Upper lobe of left lung (tissue), 6 donors: ENCODE data around the gene OR56A3. TPM values are rescaled to one million over a fixed set of nuclear protein-coding genes. Genes with fewer than 3 reads are reported as not detected.

ENCODE experiments used
- ATAC-seq, 2 donors: fragments of 200-7000 bp; cut with Tn5 transposase; one replicate each; pipeline ENCODE4 v1.9.1; 2022; ENCODE audit warnings: mild to moderate bottlenecking in 2 of 2, moderate library complexity in 2 of 2; ENCODE audit not compliant: low FRiP score in 2 of 2
- DNase-seq, 2 donors: peaks; one replicate each; pipeline ENCODE4 v3.0.0-alpha.2; 2019 to 2020
- H3K27ac ChIP-seq, 4 donors: fragments of 200-600 bp; sonication (generic); one replicate each; pipeline ENCODE4 v1.5.1; 2016 to 2019
- H3K27me3 ChIP-seq, 4 donors: fragments of 200-600 bp; sonication (generic); one replicate each; pipeline ENCODE4 v1.5.1; 2017 to 2019
- H3K36me3 ChIP-seq, 4 donors: fragments of 200-600 bp; sonication (generic); one replicate each; pipeline ENCODE4 v1.5.1; 2016 to 2019
- H3K4me1 ChIP-seq, 4 donors: fragments of 200-600 bp; sonication (generic); one replicate each; pipeline ENCODE4 v1.5.1; 2018 to 2019
- H3K4me3 ChIP-seq, 4 donors: fragments of 200-600 bp; sonication (generic); one replicate each; pipeline ENCODE4 v1.5.1; 2017 to 2019; ENCODE audit warnings: mild to moderate bottlenecking in 2 of 4, moderate library complexity in 1 of 4
- H3K9me3 ChIP-seq, 4 donors: fragments of 200-600 bp; sonication (generic); one replicate each; pipeline ENCODE4 v1.5.1; 2018 to 2019
- EP300 ChIP-seq, 4 donors: sonication (generic); formaldehyde crosslinking; IDR thresholded peaks; one replicate each; pipeline ENCODE4 v1.5.1; 2017; ENCODE audit warnings: antibody characterized with exemption in 4 of 4, control low read depth in 2 of 4
- POLR2A ChIP-seq, 4 donors: fragments of 450-650 bp; IDR thresholded peaks; one replicate each; pipeline ENCODE4 v1.5.1; 2016 to 2017; ENCODE audit warnings: antibody characterized with exemption in 4 of 4, mild to moderate bottlenecking in 2 of 4
- POLR2AphosphoS5 ChIP-seq, 2 donors: sonication (generic); formaldehyde crosslinking; IDR thresholded peaks; one replicate each; pipeline ENCODE4 v1.5.1; 2017; ENCODE audit warnings: antibody characterized with exemption in 2 of 2
- WGBS, 2 donors: methylation state at CpG; one replicate each; pipeline ENCODE4 v1.1.5; 2017 to 2018; 5-methylcytosine and 5-hydroxymethylcytosine counted together
- total RNA-seq, 6 donors: library from RNA; depleted of rRNA in 4 of 6; stranded (reverse); fragments of >200 nt in 4 of 6; gene quantifications; one replicate each; pipeline versions ENCODE4 v1.1.0 to v1.2.1, GENCODE V29; 2016 to 2021
- TF ChIP-seq, protein P1 (sequence below), 6 experiments: fragments of 450-650 bp in 4 of 6; fragments of 200-600 bp in 2 of 6; sonication (generic) in 2 of 6; IDR thresholded peaks; one replicate each; pipeline ENCODE4 v1.5.1; 2016 to 2019; ENCODE audit warnings: antibody characterized with exemption in 6 of 6
- donor health status: DM: no; HTN: no; CAD: no; lungs with moderate emphysema.
- donor health status: DM: no; HTN: yes; CAD: no; lungs with severe emphysema.

OR56A3 gene, protein sequence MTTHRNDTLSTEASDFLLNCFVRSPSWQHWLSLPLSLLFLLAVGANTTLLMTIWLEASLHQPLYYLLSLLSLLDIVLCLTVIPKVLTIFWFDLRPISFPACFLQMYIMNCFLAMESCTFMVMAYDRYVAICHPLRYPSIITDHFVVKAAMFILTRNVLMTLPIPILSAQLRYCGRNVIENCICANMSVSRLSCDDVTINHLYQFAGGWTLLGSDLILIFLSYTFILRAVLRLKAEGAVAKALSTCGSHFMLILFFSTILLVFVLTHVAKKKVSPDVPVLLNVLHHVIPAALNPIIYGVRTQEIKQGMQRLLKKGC
- not detected for total RNA-seq

DNA sequence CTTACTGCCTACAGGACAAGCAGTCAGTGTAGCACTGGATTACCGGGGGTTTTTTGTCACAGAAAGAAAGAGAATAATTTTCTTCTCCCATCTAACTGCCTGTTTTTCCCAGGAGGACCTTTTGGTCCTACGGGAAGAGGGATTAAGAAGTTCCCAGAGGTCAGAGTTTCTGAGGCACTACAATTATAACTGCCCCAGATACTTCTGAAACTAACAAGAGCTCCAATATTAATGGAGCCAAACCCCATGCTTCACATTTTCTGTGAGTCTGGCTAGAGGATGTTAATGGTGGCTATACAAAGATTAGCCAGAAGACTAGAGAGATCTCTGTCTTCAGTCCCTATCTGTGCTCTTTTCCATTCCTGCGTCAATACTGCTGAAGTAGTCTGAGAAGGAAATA lies at the start of gene OR56A3:
Gene OR56A3 (plus strand): TSS at position 301 of the 400 bp plus-strand sequence. CDS start 5,096 bp downstream, outside the sequence.
- no peak within 1 kb of the TSS for H3K4me3 ChIP-seq
- ATAC-seq: no peak

DNA sequence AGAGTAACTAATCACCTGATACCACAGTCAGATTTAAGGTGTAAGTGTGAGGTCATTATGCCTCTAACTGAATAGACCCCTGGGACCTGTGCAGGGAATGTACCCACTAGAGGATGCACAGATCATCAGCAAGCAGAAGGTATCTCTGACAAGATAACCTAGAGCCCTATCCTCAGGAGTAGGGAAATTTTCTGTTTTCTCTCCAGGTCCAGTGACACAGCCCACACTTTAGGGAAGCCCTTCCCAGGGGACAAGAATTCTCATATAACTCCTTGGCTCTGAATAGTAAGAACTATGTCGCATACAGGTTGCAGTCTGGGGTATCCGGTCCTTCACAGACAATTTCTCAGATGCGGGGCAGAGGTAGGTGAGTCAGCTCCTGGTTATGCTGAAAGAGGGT lies 49.1 kb upstream of the OR56A3 start, which contains the start of gene OR52E5:
Gene OR52E5 (plus strand): TSS at position 301 of the 400 bp plus-strand sequence. CDS start 7,569 bp downstream, outside the sequence.
- Histone ChIP-seq H3K27me3 (no peaks in the 10 kb centered on the region), H3K4me3 (no peak within 1 kb of the TSS), H3K36me3 (no peaks in the 10 kb centered on the region), H3K9me3 (no peaks in the 10 kb centered on the region), H3K27ac (no peak within 1 kb of the TSS), H3K4me1 (no peaks in the 10 kb centered on the region)
- WGBS, 2 donors: 84 to 88% methylated on average over 3 of the region's 3 CpGs
- DNase-seq: no peak
- ATAC-seq: no peak
- TF ChIP-seq POLR2A (IDR thresholded peaks at IDR 0.05): no peak

More for the DNA sequence above, at the start of gene OR56A3:
- Histone ChIP-seq H3K27me3 (no peaks in the 10 kb centered on the region), H3K27ac (no peak within 1 kb of the TSS), H3K9me3 (no peaks in the 10 kb centered on the region), H3K36me3 (no peaks in the 10 kb centered on the region), H3K4me1 (no peaks in the 10 kb centered on the region)
- TF ChIP-seq, protein P1, sequence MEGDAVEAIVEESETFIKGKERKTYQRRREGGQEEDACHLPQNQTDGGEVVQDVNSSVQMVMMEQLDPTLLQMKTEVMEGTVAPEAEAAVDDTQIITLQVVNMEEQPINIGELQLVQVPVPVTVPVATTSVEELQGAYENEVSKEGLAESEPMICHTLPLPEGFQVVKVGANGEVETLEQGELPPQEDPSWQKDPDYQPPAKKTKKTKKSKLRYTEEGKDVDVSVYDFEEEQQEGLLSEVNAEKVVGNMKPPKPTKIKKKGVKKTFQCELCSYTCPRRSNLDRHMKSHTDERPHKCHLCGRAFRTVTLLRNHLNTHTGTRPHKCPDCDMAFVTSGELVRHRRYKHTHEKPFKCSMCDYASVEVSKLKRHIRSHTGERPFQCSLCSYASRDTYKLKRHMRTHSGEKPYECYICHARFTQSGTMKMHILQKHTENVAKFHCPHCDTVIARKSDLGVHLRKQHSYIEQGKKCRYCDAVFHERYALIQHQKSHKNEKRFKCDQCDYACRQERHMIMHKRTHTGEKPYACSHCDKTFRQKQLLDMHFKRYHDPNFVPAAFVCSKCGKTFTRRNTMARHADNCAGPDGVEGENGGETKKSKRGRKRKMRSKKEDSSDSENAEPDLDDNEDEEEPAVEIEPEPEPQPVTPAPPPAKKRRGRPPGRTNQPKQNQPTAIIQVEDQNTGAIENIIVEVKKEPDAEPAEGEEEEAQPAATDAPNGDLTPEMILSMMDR (IDR thresholded peaks at IDR 0.05): no peak
- TF ChIP-seq EP300 (IDR thresholded peaks at IDR 0.05) (no peak), POLR2AphosphoS5 (IDR thresholded peaks at IDR 0.05) (no peak), POLR2A (IDR thresholded peaks at IDR 0.05) (no peak)
- DNase-seq: no peak
- WGBS, 2 donors: 75 to 84% methylated on average over 3 of the region's 3 CpGs

DNA sequence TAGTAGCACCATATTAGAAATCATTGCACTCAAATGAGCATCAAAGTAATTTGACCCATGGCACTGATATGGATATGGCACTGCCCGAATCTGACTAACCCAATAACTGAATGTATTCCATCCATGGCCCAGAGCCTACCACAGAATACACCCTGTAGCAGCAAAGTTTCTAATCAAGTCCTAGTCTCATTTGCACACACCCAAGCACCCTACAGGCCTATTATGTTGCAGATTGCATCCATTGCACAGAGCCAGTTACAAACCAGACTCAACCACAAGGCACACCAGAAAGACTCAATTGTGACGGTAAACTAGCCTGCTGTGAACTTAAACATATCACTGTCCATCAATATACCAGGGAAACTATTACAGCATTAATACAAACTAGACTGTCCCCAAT lies 42.5 kb upstream of the OR56A3 start:
- no peaks in the 10 kb centered on the region for H3K4me1 ChIP-seq
- TF ChIP-seq POLR2AphosphoS5 (IDR thresholded peaks at IDR 0.05): no peak
- TF ChIP-seq, protein P1 (IDR thresholded peaks at IDR 0.05): no peak
- no peak for TF ChIP-seq EP300 (IDR thresholded peaks at IDR 0.05)
- no peak for TF ChIP-seq POLR2A (IDR thresholded peaks at IDR 0.05)
- 76 to 83% methylated on average over 2 of the region's 2 CpGs for WGBS, 2 donors
- no peak overlapping the region for H3K27ac ChIP-seq
- no peaks in the 10 kb centered on the region for H3K9me3 ChIP-seq
- no peak for ATAC-seq
- no peak overlapping the region for H3K4me3 ChIP-seq
- H3K27me3 ChIP-seq: no peaks in the 10 kb centered on the region
- no peak for DNase-seq
- H3K36me3 ChIP-seq: no peaks in the 10 kb centered on the region

DNA sequence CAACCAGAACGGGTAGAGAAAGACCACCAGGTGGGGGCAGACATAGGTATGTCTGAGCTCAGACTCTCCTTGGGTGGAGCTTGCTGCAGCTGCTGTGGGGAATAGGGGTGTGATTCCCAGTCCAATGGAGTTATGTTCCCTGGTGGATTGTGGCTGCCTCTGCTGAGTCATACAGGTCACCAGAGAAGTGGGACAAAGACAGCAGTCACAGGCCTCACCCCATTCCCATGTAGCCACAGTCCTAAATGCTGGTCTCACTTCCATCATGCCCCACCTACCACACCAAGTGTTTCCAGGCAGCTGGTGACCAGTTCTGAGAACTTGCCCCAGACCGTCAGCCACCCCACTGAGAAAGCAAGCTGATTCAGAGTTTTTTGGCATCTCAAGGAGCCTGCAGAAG lies 31.5 kb upstream of the OR56A3 start:
- Histone ChIP-seq H3K36me3 (no peaks in the 10 kb centered on the region), H3K27me3 (no peaks in the 10 kb centered on the region), H3K4me3 (no peak overlapping the region), H3K4me1 (no peaks in the 10 kb centered on the region), H3K27ac (no peak overlapping the region), H3K9me3 (peaks cover 0 to 6% (median 0%) of the 10 kb centered on the region in 4 donors)
- DNase-seq: no peak
- WGBS, 2 donors: 86 to 100% methylated on average over 1 to 2 of the region's 2 CpGs
- no peak for ATAC-seq
- no peak for TF ChIP-seq POLR2A (IDR thresholded peaks at IDR 0.05)
- TF ChIP-seq, protein P1 (IDR thresholded peaks at IDR 0.05): no peak
- TF ChIP-seq POLR2AphosphoS5 (IDR thresholded peaks at IDR 0.05): no peak
- no peak for TF ChIP-seq EP300 (IDR thresholded peaks at IDR 0.05)

DNA sequence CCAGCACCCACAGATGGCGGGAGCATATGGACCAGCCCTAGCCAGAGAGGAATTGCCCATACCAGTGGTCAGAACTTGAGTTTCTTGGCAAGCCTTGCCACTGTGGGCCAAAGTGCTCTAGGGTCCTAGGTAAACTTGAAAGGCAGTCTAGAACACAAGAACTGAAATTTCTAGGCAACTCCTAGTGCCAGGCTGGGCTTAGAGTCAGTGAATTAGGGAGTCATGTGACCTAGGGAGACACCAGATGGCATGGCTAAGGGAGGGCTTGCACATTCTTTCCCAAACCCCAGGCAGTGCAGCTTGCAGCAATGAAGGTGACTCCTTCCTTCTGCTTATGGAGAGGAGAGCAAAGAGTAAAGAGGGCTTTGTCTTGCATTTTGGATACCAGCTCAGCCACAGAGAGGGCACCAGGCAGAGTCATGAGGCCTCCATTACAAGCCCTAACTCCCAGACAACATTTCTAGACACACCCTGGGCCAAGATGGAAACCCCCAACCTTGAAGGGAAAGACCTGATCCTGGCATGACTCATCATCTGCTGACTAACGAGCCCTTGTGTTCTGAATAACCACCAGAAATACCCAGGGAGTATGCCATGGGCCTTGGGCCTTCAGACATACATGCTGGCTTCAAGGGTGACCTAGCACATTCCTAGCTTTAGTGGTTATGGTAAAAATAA lies 19.2 kb upstream of the OR56A3 start:
- TF ChIP-seq POLR2A (IDR thresholded peaks at IDR 0.05) (no peak), EP300 (IDR thresholded peaks at IDR 0.05) (no peak), POLR2AphosphoS5 (IDR thresholded peaks at IDR 0.05) (no peak)
- TF ChIP-seq, protein P1 (IDR thresholded peaks at IDR 0.05): no peak
- WGBS, 2 donors: 50 to 78% methylated on average over 1 to 2 of the region's 2 CpGs
- Histone ChIP-seq H3K4me3 (no peak overlapping the region), H3K4me1 (no peaks in the 10 kb centered on the region), H3K27me3 (no peaks in the 10 kb centered on the region), H3K36me3 (no peaks in the 10 kb centered on the region), H3K9me3 (peaks cover 0 to 2% (median 0%) of the 10 kb centered on the region in 4 donors), H3K27ac (no peak overlapping the region)
- DNase-seq (no peak), ATAC-seq (no peak)
